Measurements from ENCODE around the gene CMPK2.

Gene CMPK2

DNA sequence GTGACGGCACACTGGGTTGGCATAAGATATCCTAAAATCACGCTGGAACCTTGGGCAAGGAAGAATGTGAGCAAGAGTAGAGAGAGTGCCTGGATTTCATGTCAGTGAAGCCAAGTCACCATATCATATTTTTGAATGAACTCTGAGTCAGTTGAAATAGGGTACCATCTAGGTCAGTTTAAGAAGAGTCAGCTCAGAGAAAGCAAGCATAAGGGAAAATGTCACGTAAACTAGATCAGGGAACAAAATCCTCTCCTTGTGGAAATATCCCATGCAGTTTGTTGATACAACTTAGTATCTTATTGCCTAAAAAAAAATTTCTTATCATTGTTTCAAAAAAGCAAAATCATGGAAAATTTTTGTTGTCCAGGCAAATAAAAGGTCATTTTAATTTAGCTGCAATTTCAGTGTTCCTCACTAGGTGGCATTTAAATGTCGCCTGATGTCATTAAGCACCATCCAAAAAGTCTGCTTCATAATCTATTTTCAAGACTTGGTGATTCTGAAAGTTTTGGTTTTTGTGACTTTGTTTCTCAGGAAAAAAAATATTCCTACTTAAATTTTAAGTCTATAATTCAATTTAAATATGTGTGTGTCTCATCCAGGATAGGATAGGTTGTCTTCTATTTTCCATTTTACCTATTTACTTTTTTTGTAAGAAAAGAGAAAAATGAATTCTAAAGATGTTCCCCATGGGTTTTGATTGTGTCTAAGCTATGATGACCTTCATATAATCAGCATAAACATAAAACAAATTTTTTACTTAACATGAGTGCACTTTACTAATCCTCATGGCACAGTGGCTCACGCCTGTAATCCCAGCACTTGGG is 31.4 kb upstream of the CMPK2 start:
- Histone ChIP-seq H3K4me1 (ENCODE audit: control insufficient read depth, insufficient read depth, low read length, unreplicated experiment) (no peaks in the 10 kb centered on the region), H3K79me2 (ENCODE audit: control insufficient read depth, insufficient read depth, low read length, unreplicated experiment) (no peaks in the 10 kb centered on the region), H2AFZ (ENCODE audit: low read length, unreplicated experiment) (no peak overlapping the region), H3K27me3 (ENCODE audit: insufficient read depth, low read length) (no peaks in the 10 kb centered on the region), H3K4me3 (ENCODE audit: low read depth, low read length) (no peak overlapping the region), H3K36me3 (ENCODE audit: insufficient read depth, low read length) (0 out of 2 replicates have a peak, but pooled peaks cover 10% of the 10 kb centered on the region), H3K27ac (ENCODE audit: low read depth, low read length) (peak overlapping the region; percentile 33; the same call in 1 of the 2 replicates)

DNA sequence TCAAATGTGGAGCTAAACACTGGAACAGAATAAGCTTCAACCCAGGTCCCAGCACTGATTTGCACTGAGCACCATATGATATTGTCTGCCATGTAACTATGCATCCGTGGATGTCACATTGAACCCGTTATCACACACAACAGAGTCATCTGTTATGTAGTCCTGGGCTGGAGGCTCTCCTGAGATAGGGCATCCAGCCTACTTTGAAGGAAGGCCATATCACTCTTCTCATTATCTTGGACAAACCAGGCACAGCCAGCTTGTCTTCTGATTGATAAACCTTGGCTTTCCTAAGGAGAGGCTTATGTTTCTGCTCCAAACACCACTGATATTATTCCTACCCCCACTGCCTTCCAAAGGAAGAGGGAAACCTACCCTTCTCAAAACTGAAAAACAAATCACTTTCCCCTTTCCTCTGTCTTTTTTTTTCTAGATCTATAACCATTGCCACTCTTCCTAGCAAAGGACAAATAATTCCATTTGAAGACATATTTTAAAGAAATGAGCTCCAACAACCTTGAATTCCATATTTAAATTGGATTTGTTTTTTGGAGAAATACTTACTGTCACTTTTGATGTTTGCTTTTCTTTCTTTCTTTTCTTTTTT is 28.3 kb upstream of the CMPK2 start:
- Histone ChIP-seq H3K36me3 (ENCODE audit: insufficient read depth, low read length) (peaks cover 20% of the 10 kb centered on the region; the same call in 1 of the 2 replicates), H3K27ac (ENCODE audit: low read depth, low read length) (no peak overlapping the region), H2AFZ (ENCODE audit: low read length, unreplicated experiment) (no peak overlapping the region), H3K79me2 (ENCODE audit: control insufficient read depth, insufficient read depth, low read length, unreplicated experiment) (no peaks in the 10 kb centered on the region), H3K27me3 (ENCODE audit: insufficient read depth, low read length) (no peaks in the 10 kb centered on the region), H3K4me3 (ENCODE audit: low read depth, low read length) (no peak overlapping the region), H3K4me1 (ENCODE audit: control insufficient read depth, insufficient read depth, low read length, unreplicated experiment) (no peaks in the 10 kb centered on the region)

- Histone ChIP-seq H3K79me2 (ENCODE audit: control insufficient read depth, insufficient read depth, low read length, unreplicated experiment) (no peaks in the 10 kb centered on the region), H3K27ac (ENCODE audit: low read depth, low read length) (no peak overlapping the region), H3K27me3 (ENCODE audit: insufficient read depth, low read length) (no peaks in the 10 kb centered on the region), H2AFZ (ENCODE audit: low read length, unreplicated experiment) (no peak overlapping the region), H3K4me3 (ENCODE audit: low read depth, low read length) (no peak overlapping the region), H3K36me3 (ENCODE audit: insufficient read depth, low read length) (peaks cover 41% of the 10 kb centered on the region), H3K4me1 (ENCODE audit: control insufficient read depth, insufficient read depth, low read length, unreplicated experiment) (no peaks in the 10 kb centered on the region)
These were observed 23.0 kb upstream of the CMPK2 start for GRCh38 chr2:6888724-6889123.

- H2AFZ ChIP-seq (ENCODE audit: low read length, unreplicated experiment): no peak overlapping the region
- no peak overlapping the region for H3K27ac ChIP-seq (ENCODE audit: low read depth, low read length)
- H3K4me1 ChIP-seq (ENCODE audit: control insufficient read depth, insufficient read depth, low read length, unreplicated experiment): no peaks in the 10 kb centered on the region
- H3K4me3 ChIP-seq (ENCODE audit: low read depth, low read length): no peak overlapping the region
- no peaks in the 10 kb centered on the region for H3K79me2 ChIP-seq (ENCODE audit: control insufficient read depth, insufficient read depth, low read length, unreplicated experiment)
- peaks cover 44% of the 10 kb centered on the region for H3K36me3 ChIP-seq (ENCODE audit: insufficient read depth, low read length)
- H3K27me3 ChIP-seq (ENCODE audit: insufficient read depth, low read length): no peaks in the 10 kb centered on the region
These were observed 22.1 kb upstream of the CMPK2 start for GRCh38 chr2:6887751-6888192.

DNA sequence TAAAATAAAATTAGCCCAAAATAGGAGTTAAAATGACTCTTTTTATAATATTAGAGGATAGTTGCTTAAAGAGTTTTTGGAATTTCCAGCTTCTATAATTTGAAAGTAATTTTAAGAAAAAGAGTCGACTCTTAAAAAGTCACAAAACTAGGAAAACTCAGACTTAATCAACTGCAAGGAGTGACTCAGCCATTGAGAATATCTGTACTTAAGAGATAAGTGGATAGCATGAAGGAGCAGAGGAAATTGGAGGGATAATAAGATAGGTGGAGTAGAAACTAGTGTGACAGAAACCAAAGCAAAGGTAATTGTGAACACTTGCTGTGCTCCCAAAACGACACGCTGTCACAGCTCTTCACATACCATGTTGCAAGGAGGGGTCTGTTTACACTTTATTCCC is 20.3 kb upstream of the CMPK2 start:
- Histone ChIP-seq H3K27ac (ENCODE audit: low read depth, low read length) (no peak overlapping the region), H3K36me3 (ENCODE audit: insufficient read depth, low read length) (peaks cover 48% of the 10 kb centered on the region), H3K4me1 (ENCODE audit: control insufficient read depth, insufficient read depth, low read length, unreplicated experiment) (peaks cover 6% of the 10 kb centered on the region), H3K79me2 (ENCODE audit: control insufficient read depth, insufficient read depth, low read length, unreplicated experiment) (peaks cover 11% of the 10 kb centered on the region), H3K4me3 (ENCODE audit: low read depth, low read length) (no peak overlapping the region), H3K27me3 (ENCODE audit: insufficient read depth, low read length) (no peaks in the 10 kb centered on the region), H2AFZ (ENCODE audit: low read length, unreplicated experiment) (no peak overlapping the region)

GRCh38 chr2:6885551-6885950 is 19.8 kb upstream of the CMPK2 start:
- peaks cover 8% of the 10 kb centered on the region for H3K4me1 ChIP-seq (ENCODE audit: control insufficient read depth, insufficient read depth, low read length, unreplicated experiment)
- H3K4me3 ChIP-seq (ENCODE audit: low read depth, low read length): no peak overlapping the region
- peaks cover 47% of the 10 kb centered on the region for H3K36me3 ChIP-seq (ENCODE audit: insufficient read depth, low read length)
- peaks cover 13% of the 10 kb centered on the region for H3K79me2 ChIP-seq (ENCODE audit: control insufficient read depth, insufficient read depth, low read length, unreplicated experiment)
- no peaks in the 10 kb centered on the region for H3K27me3 ChIP-seq (ENCODE audit: insufficient read depth, low read length)
- H3K27ac ChIP-seq (ENCODE audit: low read depth, low read length): no peak overlapping the region
- no peak overlapping the region for H2AFZ ChIP-seq (ENCODE audit: low read length, unreplicated experiment)

DNA sequence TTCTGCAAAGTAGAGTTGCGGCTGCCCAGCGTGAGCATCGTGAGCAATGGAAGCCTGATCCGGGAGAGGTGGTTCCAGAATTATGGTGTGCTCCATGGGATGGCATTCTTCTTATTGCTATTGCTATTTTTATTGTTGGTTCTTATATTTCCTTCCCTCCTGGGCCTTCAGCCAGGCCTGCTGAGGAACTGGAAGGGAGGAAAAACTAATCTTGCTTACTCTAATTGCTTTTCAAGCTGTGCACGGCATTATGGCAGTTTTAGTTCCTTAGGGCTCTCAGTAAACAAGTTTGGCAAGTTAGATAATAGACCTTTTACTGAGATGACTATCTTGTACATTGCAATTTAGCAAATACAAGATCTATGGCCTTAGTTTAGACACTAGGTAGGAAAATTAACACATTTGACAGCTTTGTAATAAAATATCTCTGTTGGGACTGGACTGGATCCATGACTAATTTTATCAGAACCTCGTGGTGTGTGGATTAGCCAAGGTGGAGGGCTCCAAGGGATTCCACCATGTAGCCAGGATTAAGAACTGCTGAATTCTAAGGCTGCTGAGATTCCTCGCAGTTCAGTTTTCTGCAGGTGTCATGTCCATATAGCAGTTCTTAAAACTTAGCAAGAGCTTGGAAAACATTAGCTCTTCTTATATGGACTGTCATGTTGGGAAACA is 17.9 kb upstream of the CMPK2 start:
- no peak overlapping the region for H2AFZ ChIP-seq (ENCODE audit: low read length, unreplicated experiment)
- H3K27ac ChIP-seq (ENCODE audit: low read depth, low read length): no peak overlapping the region
- H3K4me1 ChIP-seq (ENCODE audit: control insufficient read depth, insufficient read depth, low read length, unreplicated experiment): peaks cover 23% of the 10 kb centered on the region
- H3K4me3 ChIP-seq (ENCODE audit: low read depth, low read length): no peak overlapping the region
- no peaks in the 10 kb centered on the region for H3K27me3 ChIP-seq (ENCODE audit: insufficient read depth, low read length)
- peaks cover 31% of the 10 kb centered on the region for H3K79me2 ChIP-seq (ENCODE audit: control insufficient read depth, insufficient read depth, low read length, unreplicated experiment)
- H3K36me3 ChIP-seq (ENCODE audit: insufficient read depth, low read length): peaks cover 38% of the 10 kb centered on the region

DNA sequence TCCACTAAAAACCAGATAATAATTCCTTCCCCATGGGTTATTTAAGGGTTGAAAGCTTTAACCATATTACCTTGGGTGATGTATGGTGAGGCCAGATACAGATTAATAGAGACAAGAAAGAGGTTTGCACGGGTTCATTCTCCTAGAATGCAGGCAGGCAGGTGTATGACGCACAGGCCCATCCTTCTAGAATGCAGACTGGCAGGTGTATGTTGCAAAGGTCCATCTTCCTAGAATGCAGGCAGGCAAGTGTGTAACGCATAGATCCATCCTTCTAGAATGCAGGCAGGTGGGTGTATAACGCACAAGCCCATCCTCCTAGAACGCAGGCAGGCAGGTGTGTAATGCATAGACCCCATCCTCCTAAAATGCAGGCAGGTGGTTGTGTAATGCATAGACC is 15.8 kb upstream of the CMPK2 start:
- peaks cover 36% of the 10 kb centered on the region for H3K36me3 ChIP-seq (ENCODE audit: insufficient read depth, low read length)
- no peaks in the 10 kb centered on the region for H3K27me3 ChIP-seq (ENCODE audit: insufficient read depth, low read length)
- peak overlapping the region; percentile 61 for H3K4me3 ChIP-seq (ENCODE audit: low read depth, low read length)
- H3K79me2 ChIP-seq (ENCODE audit: control insufficient read depth, insufficient read depth, low read length, unreplicated experiment): peaks cover 42% of the 10 kb centered on the region
- H2AFZ ChIP-seq (ENCODE audit: low read length, unreplicated experiment): no peak overlapping the region
- H3K4me1 ChIP-seq (ENCODE audit: control insufficient read depth, insufficient read depth, low read length, unreplicated experiment): peaks cover 31% of the 10 kb centered on the region
- H3K27ac ChIP-seq (ENCODE audit: low read depth, low read length): no peak overlapping the region

- Histone ChIP-seq H3K27me3 (ENCODE audit: insufficient read depth, low read length) (no peaks in the 10 kb centered on the region), H3K79me2 (ENCODE audit: control insufficient read depth, insufficient read depth, low read length, unreplicated experiment) (peaks cover 42% of the 10 kb centered on the region), H3K4me1 (ENCODE audit: control insufficient read depth, insufficient read depth, low read length, unreplicated experiment) (peaks cover 36% of the 10 kb centered on the region), H2AFZ (ENCODE audit: low read length, unreplicated experiment) (no peak overlapping the region), H3K27ac (ENCODE audit: low read depth, low read length) (no peak overlapping the region), H3K4me3 (ENCODE audit: low read depth, low read length) (peak overlapping the region; percentile 61), H3K36me3 (ENCODE audit: insufficient read depth, low read length) (peaks cover 32% of the 10 kb centered on the region; the same call in 1 of the 2 replicates)
These were observed 15.3 kb upstream of the CMPK2 start for GRCh38 chr2:6881046-6881445.

GRCh38 chr2:6880200-6880733 is 14.6 kb upstream of the CMPK2 start:
- Histone ChIP-seq H3K4me1 (ENCODE audit: control insufficient read depth, insufficient read depth, low read length, unreplicated experiment) (peaks cover 37% of the 10 kb centered on the region), H3K79me2 (ENCODE audit: control insufficient read depth, insufficient read depth, low read length, unreplicated experiment) (peaks cover 42% of the 10 kb centered on the region), H3K27me3 (ENCODE audit: insufficient read depth, low read length) (no peaks in the 10 kb centered on the region), H3K27ac (ENCODE audit: low read depth, low read length) (no peak overlapping the region), H3K36me3 (ENCODE audit: insufficient read depth, low read length) (peaks cover 29% of the 10 kb centered on the region; the same call in 1 of the 2 replicates), H2AFZ (ENCODE audit: low read length, unreplicated experiment) (no peak overlapping the region), H3K4me3 (ENCODE audit: low read depth, low read length) (peak overlapping the region; percentile 89)
